ENCODE results near the gene ATF4.

Gene ATF4

GRCh38 chr22:39528080-39528661 is 7.8 kb downstream of the ATF4 start:
- no peak for DNase-seq (ENCODE audit: low read depth in 2 of 2)

- peak; percentile 83 to 85 for DNase-seq (ENCODE audit: low read depth in 2 of 2)
These were observed 8.5 kb downstream of the ATF4 start for GRCh38 chr22:39528681-39529486.

GRCh38 chr22:39529487-39529851 is 9.1 kb downstream of the ATF4 start:
- DNase-seq (ENCODE audit: low read depth in 2 of 2): no peak

GRCh38 chr22:39530116-39530515 is 9.8 kb downstream of the ATF4 start:
- no peak for DNase-seq (ENCODE audit: low read depth in 2 of 2)

- no peak for DNase-seq (ENCODE audit: low read depth in 2 of 2)
These were observed 10.4 kb downstream of the ATF4 start for GRCh38 chr22:39530692-39531331.

GRCh38 chr22:39532215-39533073 is 12.1 kb downstream of the ATF4 start, which contains the start of gene RPS19BP1:
TSS of gene RPS19BP1 (minus strand) at chr22:39532748. CDS start at chr22:39532738, 10 bp downstream.
- DNase-seq (ENCODE audit: low read depth in 2 of 2): peak; percentile 97 to 99

- DNase-seq (ENCODE audit: low read depth in 2 of 2): no peak
These were observed 13.7 kb downstream of the ATF4 start for GRCh38 chr22:39534092-39534506.

- DNase-seq (ENCODE audit: low read depth in 2 of 2): peak; percentile 70 to 78
These were observed 14.4 kb downstream of the ATF4 start for GRCh38 chr22:39534591-39535356.

GRCh38 chr22:39535357-39535725 is 15.0 kb downstream of the ATF4 start:
- DNase-seq (ENCODE audit: low read depth in 2 of 2): no peak

GRCh38 chr22:39535831-39536449 is 15.6 kb downstream of the ATF4 start:
- no peak for DNase-seq (ENCODE audit: low read depth in 2 of 2)

- no peak for DNase-seq (ENCODE audit: low read depth in 2 of 2)
These were observed 16.3 kb downstream of the ATF4 start for GRCh38 chr22:39536711-39537110.

- DNase-seq (ENCODE audit: low read depth in 2 of 2): no peak
These were observed 17.6 kb downstream of the ATF4 start for GRCh38 chr22:39537975-39538374.

GRCh38 chr22:39543095-39543494 is 22.7 kb downstream of the ATF4 start:
- DNase-seq (ENCODE audit: low read depth in 2 of 2): no peak

- peak in 1 of 2 donors; percentile 61 for DNase-seq (ENCODE audit: low read depth in 2 of 2)
These were observed 25.3 kb downstream of the ATF4 start for GRCh38 chr22:39545386-39546365.

- no peak for DNase-seq (ENCODE audit: low read depth in 2 of 2)
These were observed 26.7 kb downstream of the ATF4 start for GRCh38 chr22:39546889-39547586.

GRCh38 chr22:39547587-39547947 is 27.2 kb downstream of the ATF4 start:
- DNase-seq (ENCODE audit: low read depth in 2 of 2): no peak

GRCh38 chr22:39553429-39553828 is 33.1 kb downstream of the ATF4 start:
- no peak for DNase-seq (ENCODE audit: low read depth in 2 of 2)

- DNase-seq (ENCODE audit: low read depth in 2 of 2): no peak
These were observed 33.8 kb downstream of the ATF4 start for GRCh38 chr22:39554151-39554550.
